ENCODE measurements around the gene BLOC1S6.
A peak's percentile ranks its signal among the peaks of the same experiment; 100 is the strongest.
"Not testable (repeated sequence)": the region's sequence is repeated elsewhere in the genome, so short reads cannot be mapped to it uniquely, and the experiment has no call there.

BLOC1S6 gene

GRCh38 chr15:45641999-45642932 is 55.1 kb downstream of the BLOC1S6 start:
- DNase-seq, result peak; percentile 84

GRCh38 chr15:45644437-45644836 is 57.3 kb downstream of the BLOC1S6 start:
- no peak for DNase-seq

DNA sequence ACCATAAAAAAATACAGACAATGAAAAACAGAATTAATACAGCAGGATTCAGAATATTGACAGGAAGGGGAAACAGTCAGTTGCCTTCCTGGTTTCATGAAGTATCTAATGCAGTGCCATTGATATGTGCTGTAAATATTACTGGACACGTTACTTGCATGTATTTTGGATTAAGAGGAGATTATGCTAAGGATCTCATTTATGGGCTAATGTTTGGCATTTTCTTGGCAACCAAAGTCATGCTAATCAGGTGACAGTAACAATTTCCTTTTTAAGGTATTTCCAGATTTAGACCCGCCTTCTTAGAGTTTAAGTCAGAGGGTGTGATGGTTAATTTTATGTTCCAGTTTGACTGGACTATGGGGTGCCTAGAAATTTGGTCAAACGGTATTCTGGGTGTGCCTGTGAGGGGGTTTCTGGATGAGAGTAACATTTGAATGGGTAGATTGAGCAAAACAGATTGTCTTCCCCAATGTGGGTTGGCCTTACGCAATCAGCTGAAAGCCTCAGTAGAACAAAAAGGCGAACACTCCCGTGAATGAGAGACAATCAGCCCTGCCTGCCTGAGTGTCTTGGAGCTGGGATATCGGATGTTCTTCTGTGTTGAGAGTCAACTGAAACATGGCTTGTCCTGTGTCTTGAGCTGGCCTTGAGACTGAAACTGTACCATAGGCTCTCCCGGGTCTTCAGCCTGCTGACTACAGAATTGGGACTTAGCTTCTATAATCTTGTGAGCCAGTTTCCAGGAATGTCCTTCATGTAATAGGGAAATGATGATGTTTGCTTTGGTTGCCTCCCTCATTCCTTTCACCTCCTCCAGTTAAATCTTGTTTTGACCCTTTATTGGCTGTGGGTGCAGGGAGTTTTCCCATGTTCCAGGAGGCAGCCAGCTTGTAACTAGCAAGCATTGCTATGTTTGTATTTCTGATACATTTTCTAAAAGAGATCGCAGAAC is 58.1 kb downstream of the BLOC1S6 start:
- DNase-seq, result peak; percentile 60

DNA sequence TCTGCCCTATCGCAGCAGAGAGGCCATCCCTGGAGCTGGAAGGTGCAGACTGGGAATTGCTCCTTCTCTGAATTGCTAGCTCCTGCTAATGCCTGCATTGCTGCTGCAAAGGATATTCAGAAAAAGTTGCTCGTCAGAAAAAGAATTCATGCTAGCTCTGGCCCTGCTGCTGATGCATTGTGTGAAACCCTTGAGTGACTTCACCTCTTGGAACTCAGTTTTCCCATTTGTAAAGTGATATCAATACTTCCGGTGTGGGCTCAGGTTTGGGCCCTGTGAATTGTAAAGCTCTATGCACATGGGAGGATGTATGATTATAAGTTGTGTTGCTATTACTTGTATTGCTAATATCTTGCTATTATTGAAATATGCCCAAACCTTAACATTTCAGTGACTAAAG is 59.0 kb downstream of the BLOC1S6 start:
- no peak for DNase-seq

GRCh38 chr15:45647828-45648227 is 60.6 kb downstream of the BLOC1S6 start:
- no peak for DNase-seq

GRCh38 chr15:45648521-45649200 is 61.5 kb downstream of the BLOC1S6 start:
- peak; percentile 59 for DNase-seq

GRCh38 chr15:45650007-45650406 is 62.8 kb downstream of the BLOC1S6 start:
- DNase-seq, result not testable (repeated sequence)

GRCh38 chr15:45650889-45651525 is 63.8 kb downstream of the BLOC1S6 start:
- DNase-seq, result no peak

DNA sequence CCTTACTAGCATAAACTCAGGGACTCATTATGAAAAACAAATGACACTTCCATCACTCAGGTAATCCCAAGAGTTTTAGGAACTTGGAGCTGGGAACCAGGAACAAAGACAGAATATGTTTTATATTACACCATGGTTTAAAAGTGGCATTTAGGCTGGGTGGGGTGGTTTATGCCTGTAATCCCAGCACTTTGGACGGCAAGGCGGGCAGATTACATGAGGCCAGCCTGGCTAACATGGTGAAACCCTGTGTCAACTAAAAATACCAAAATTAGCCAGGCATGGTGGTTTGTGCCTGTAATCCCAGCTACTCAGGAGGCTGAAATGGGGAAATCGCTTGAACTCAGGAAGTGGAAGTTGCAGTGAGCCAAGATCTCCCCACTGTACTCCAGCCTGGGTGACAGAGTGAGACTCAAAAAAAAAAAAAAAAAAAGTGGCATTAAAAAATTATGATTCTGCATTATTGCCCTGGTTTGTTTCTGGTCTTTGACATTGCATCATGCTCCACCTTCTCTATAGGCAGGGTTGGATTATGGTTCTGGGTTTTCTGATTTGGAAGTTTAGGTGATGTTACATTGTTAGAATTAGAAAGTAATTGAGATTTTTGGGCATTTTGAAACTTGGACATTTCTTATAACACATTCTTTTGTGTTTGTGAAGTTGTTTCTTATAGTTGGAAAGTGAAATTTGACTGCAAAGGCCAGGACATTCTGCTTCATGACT is 66.7 kb downstream of the BLOC1S6 start:
- no peak for DNase-seq

DNA sequence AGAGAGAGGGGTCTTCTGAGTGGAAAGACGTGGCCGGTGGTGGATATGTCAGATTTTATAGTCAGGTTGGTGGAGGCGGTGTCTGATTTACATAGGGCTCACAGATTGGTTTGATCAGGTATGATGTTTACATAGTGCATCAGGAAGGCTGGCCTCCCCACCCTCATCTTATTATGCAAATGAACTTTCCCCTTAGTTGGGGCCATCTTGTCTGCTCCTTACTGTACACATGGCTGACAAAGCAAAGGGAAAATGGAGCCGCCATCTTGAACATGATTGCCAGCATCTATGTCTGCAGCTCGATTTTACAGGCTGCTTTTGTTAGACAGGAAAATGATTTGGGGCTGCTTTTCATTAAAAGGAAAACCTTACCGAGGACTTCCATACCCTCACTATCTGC is 67.6 kb downstream of the BLOC1S6 start:
- no peak for DNase-seq

GRCh38 chr15:45657254-45657653 is 70.1 kb downstream of the BLOC1S6 start:
- no peak for DNase-seq

- no peak for DNase-seq
Observed at GRCh38 chr15:45657764-45658545, 70.8 kb downstream of the BLOC1S6 start.
